ENCODE measurements around the gene TMEM132C.

The TMEM132C gene

GRCh38 chr12:128288896-128289295 lies 21.9 kb downstream of the TMEM132C start:
- no peak for DNase-seq

GRCh38 chr12:128290938-128291337 lies 24.0 kb downstream of the TMEM132C start:
- no peak for DNase-seq

GRCh38 chr12:128298091-128298748 lies 31.2 kb downstream of the TMEM132C start:
- no peak for DNase-seq

- no peak for DNase-seq
Measured at GRCh38 chr12:128305336-128305892, 38.4 kb downstream of the TMEM132C start.

- DNase-seq: no peak
Measured at GRCh38 chr12:128307791-128308190, 40.8 kb downstream of the TMEM132C start.

GRCh38 chr12:128312661-128313060 lies 45.7 kb downstream of the TMEM132C start:
- DNase-seq: no peak

GRCh38 chr12:128313931-128314330 lies 47.0 kb downstream of the TMEM132C start:
- DNase-seq: no peak

- DNase-seq: no peak
Measured at GRCh38 chr12:128314611-128315010, 47.6 kb downstream of the TMEM132C start.

GRCh38 chr12:128316078-128316477 lies 49.1 kb downstream of the TMEM132C start:
- DNase-seq: no peak

GRCh38 chr12:128316973-128317526 lies 50.1 kb downstream of the TMEM132C start:
- no peak for DNase-seq

GRCh38 chr12:128318341-128318740 lies 51.4 kb downstream of the TMEM132C start:
- no peak for DNase-seq

GRCh38 chr12:128318946-128319345 lies 52.0 kb downstream of the TMEM132C start:
- no peak for DNase-seq

- DNase-seq: no peak
Measured at GRCh38 chr12:128322341-128322740, 55.4 kb downstream of the TMEM132C start.

GRCh38 chr12:128323145-128323920 lies 56.4 kb downstream of the TMEM132C start:
- no peak for DNase-seq

GRCh38 chr12:128325646-128326045 lies 58.7 kb downstream of the TMEM132C start:
- no peak for DNase-seq

GRCh38 chr12:128326406-128326805 lies 59.4 kb downstream of the TMEM132C start:
- DNase-seq: no peak

- no peak for DNase-seq
Measured at GRCh38 chr12:128328961-128329360, 62.0 kb downstream of the TMEM132C start.

GRCh38 chr12:128336204-128337070 lies 69.5 kb downstream of the TMEM132C start:
- DNase-seq: no peak

- DNase-seq: no peak
Measured at GRCh38 chr12:128337071-128337345, 70.0 kb downstream of the TMEM132C start.

GRCh38 chr12:128337431-128338170 lies 70.6 kb downstream of the TMEM132C start:
- no peak for DNase-seq

GRCh38 chr12:128338386-128339125 lies 71.6 kb downstream of the TMEM132C start:
- DNase-seq: no peak

- DNase-seq: no peak
Measured at GRCh38 chr12:128339126-128339520, 72.2 kb downstream of the TMEM132C start.
